ENCODE results near the gene LGR6. TPM values are rescaled to one million over a fixed set of nuclear protein-coding genes. Genes with fewer than 3 reads are reported as not detected.
"Not testable (repeated sequence)": the region's sequence is repeated elsewhere in the genome, so short reads cannot be mapped to it uniquely, and the experiment has no call there.

Gene LGR6
- total and polyA plus RNA-seq, 2 experiments from 2014 or later, result 0.80 to 1.5 TPM

DNA sequence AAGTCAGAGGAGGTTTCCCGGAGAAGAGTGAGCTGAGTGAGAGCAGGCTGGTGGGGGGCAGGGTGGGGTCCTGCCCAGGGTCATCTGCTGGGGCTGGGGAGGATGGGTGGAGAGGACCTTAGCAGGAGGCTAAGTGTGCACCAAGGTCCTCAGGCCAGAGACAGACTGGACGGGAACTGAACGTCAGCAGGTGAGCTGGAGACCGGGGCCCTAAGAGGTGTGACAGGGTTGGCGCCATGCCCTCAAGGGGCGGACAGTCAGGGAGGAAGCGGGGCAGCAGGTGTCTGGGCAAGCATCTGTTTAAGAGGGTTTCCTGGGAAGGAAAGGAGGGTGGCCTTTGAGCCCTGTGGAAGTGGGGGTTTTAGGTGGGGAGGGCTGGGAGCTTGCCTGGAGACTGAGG lies 19.6 kb upstream of the LGR6 start:
- no peaks in the 10 kb centered on the region for H3K27me3 ChIP-seq
- H2AFZ ChIP-seq, result no peak overlapping the region
- no peaks in the 10 kb centered on the region for H4K20me1 ChIP-seq (ENCODE audit: insufficient read depth, poor library complexity, severe bottlenecking)
- no peak for DNase-seq (ENCODE audit: low spot score)
- no peaks in the 10 kb centered on the region for H3K36me3 ChIP-seq (replicated peaks; ENCODE audit: insufficient read depth, low read depth)
- no peaks in the 10 kb centered on the region for H3K4me1 ChIP-seq (ENCODE audit: insufficient read depth)
- no peaks in the 10 kb centered on the region for H3K9me3 ChIP-seq (ENCODE audit: low read depth)
- no peak overlapping the region for H3K4me3 ChIP-seq
- TF ChIP-seq, protein P1, sequence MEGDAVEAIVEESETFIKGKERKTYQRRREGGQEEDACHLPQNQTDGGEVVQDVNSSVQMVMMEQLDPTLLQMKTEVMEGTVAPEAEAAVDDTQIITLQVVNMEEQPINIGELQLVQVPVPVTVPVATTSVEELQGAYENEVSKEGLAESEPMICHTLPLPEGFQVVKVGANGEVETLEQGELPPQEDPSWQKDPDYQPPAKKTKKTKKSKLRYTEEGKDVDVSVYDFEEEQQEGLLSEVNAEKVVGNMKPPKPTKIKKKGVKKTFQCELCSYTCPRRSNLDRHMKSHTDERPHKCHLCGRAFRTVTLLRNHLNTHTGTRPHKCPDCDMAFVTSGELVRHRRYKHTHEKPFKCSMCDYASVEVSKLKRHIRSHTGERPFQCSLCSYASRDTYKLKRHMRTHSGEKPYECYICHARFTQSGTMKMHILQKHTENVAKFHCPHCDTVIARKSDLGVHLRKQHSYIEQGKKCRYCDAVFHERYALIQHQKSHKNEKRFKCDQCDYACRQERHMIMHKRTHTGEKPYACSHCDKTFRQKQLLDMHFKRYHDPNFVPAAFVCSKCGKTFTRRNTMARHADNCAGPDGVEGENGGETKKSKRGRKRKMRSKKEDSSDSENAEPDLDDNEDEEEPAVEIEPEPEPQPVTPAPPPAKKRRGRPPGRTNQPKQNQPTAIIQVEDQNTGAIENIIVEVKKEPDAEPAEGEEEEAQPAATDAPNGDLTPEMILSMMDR (IDR thresholded peaks at IDR 0.05; ENCODE audit: poor library complexity), result no peak
- no peak for TF ChIP-seq EZH2phosphoT487 (IDR thresholded peaks at IDR 0.05; ENCODE audit: low read depth, severe bottlenecking, unreplicated experiment)
- TF ChIP-seq EZH2 (IDR thresholded peaks at IDR 0.05; ENCODE audit: borderline replicate concordance), result no peak
- H3K27ac ChIP-seq, result no peak overlapping the region
- H3K79me2 ChIP-seq, result no peaks in the 10 kb centered on the region
- 81% methylated on average over 7 of the region's 7 CpGs for WGBS (ENCODE audit: low lambda C conversion rate, missing lambda C conversion rate)
- no peaks in the 10 kb centered on the region for H3K9me2 ChIP-seq (replicated peaks; ENCODE audit: insufficient read depth)
- no peak overlapping the region for H3K4me2 ChIP-seq

DNA sequence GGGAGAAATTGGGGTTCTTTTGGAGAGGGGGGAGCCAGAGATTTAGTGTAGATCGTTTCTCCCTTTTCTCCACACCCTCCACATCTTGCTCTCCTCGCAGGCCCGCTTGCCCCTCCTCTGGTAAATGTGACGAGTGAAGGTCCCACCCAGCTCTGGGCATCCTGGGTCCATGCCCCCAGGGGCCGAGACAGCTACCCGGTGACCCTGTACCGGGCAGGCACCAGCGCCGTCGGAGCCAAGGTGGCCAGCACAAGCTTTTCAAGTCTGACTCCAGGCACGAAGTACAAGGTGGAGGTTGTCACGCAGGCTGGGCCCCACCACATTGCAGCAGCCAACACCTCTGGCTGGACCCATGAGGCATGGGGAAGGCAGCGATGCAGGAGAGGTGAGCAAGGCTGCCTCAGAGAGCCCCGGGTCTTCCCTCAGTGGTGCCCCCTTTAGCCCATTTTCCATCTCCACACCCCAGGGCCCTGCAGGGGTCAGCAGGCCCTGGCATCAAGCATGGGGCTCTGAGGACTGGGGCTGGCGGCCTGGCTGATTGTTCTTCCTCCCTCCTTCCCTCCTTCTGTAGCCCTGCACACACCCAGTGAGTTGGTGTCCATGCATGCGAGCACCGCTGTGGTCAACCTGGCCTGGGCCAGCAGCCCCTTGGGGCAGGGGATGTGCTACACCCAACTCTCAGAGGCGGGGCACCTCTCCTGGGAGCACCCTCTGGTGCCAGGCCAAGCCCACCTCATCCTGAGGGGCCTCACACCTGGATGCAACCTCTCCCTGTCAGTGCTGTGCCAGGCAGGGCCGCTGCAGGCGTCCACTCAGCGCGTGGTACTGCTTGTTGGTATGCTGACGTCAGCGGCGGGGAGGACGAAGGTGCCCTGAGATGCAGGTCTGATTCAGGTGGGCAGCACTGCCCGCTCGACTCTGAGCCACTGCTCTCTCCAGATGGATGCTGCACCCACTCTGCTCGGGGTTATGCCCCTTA lies 16.4 kb upstream of the LGR6 start:
- no peaks in the 10 kb centered on the region for H3K36me3 ChIP-seq (replicated peaks; ENCODE audit: insufficient read depth, low read depth)
- WGBS (ENCODE audit: low lambda C conversion rate, missing lambda C conversion rate), result 91% methylated on average over 29 of the region's 29 CpGs
- H3K9me3 ChIP-seq (ENCODE audit: low read depth), result no peaks in the 10 kb centered on the region
- no peak overlapping the region for H3K27ac ChIP-seq
- no peaks in the 10 kb centered on the region for H4K20me1 ChIP-seq (ENCODE audit: insufficient read depth, poor library complexity, severe bottlenecking)
- no peak overlapping the region for H3K4me3 ChIP-seq
- H3K4me1 ChIP-seq (ENCODE audit: insufficient read depth), result no peaks in the 10 kb centered on the region
- TF ChIP-seq EZH2 (IDR thresholded peaks at IDR 0.05; ENCODE audit: borderline replicate concordance) (no peak), EZH2phosphoT487 (IDR thresholded peaks at IDR 0.05; ENCODE audit: low read depth, severe bottlenecking, unreplicated experiment) (no peak)
- TF ChIP-seq, protein P1 (IDR thresholded peaks at IDR 0.05; ENCODE audit: poor library complexity), result no peak
- no peaks in the 10 kb centered on the region for H3K9me2 ChIP-seq (replicated peaks; ENCODE audit: insufficient read depth)
- H2AFZ ChIP-seq, result no peak overlapping the region
- DNase-seq (ENCODE audit: low spot score), result no peak
- H3K79me2 ChIP-seq, result no peaks in the 10 kb centered on the region
- no peaks in the 10 kb centered on the region for H3K27me3 ChIP-seq
- H3K4me2 ChIP-seq, result no peak overlapping the region

DNA sequence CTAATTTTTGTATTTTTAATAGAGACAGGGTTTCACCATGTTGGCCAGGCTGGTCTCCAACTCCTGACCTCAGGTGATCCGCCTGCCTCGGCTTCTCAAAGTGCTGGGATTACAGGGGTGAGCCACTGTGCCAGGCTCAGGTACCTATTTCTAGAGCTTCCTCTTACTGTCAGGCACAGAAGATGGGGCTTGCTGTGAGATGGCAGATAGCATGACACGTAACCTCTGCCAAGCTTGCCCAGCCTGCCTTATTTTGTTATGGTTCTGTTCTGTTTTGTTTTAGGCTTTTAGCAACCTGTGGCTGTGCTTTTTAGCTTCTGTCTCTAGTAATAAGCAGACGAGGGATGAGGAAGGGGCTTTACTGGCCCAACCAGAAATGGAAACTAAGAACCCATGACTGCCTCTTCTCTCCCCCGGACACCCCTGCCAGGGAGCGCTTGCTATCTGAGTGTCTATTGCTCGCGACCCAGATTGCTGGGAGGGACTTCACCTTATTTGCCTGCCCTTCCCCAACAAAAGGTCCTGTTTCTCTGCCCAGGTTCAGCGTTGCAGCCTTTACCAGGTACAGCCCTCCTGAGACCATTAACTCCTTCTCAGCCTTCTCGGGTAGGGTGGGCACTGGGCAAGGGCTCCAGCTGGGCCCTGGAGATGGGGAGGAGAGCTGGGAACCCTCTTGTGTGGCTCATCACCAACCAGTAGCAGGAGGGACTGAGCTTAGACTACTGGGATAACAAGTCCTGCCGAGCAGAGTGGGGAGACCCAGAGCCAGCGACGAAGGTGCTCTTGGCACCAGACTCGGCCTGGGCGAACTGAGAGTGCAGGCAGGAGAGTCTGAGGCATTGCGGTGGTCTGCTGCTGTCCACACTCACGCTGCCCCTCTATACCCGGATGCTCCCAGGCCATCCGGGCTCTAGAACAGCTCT lies 13.5 kb upstream of the LGR6 start:
- Histone ChIP-seq H2AFZ (no peak overlapping the region), H3K4me1 (ENCODE audit: insufficient read depth) (no peaks in the 10 kb centered on the region), H3K9me3 (ENCODE audit: low read depth) (no peaks in the 10 kb centered on the region), H3K27me3 (no peaks in the 10 kb centered on the region), H3K4me3 (no peak overlapping the region), H3K79me2 (no peaks in the 10 kb centered on the region), H4K20me1 (ENCODE audit: insufficient read depth, poor library complexity, severe bottlenecking) (no peaks in the 10 kb centered on the region), H3K4me2 (no peak overlapping the region), H3K27ac (no peak overlapping the region), H3K9me2 (replicated peaks; ENCODE audit: insufficient read depth) (no peaks in the 10 kb centered on the region), H3K36me3 (replicated peaks; ENCODE audit: insufficient read depth, low read depth) (no peaks in the 10 kb centered on the region)
- WGBS (ENCODE audit: low lambda C conversion rate, missing lambda C conversion rate), result 78% methylated on average over 19 of the region's 19 CpGs
- DNase-seq (ENCODE audit: low spot score), result no peak
- TF ChIP-seq EZH2 (IDR thresholded peaks at IDR 0.05; ENCODE audit: borderline replicate concordance) (no peak), EZH2phosphoT487 (IDR thresholded peaks at IDR 0.05; ENCODE audit: low read depth, severe bottlenecking, unreplicated experiment) (no peak)
- TF ChIP-seq, protein P1 (IDR thresholded peaks at IDR 0.05; ENCODE audit: poor library complexity), result no peak

DNA sequence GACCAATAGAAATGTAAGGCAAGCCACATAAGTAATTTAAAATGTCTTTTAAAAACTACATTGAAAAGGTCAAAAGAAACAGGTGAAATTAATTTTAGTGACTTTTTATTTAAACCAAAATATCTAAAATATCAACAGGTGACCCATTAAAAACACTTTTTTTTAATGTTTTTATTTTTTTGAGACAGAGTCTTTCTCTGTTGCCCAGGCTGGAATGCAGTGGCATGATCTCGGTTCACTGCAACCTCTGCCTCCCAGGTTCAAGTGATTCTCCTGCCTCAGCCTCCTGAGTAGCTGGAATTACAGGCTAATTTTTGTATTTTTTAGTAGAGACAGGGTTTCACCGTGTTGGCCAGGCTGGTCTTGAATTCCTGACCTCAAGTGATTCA lies 12.9 kb upstream of the LGR6 start:
- DNase-seq (ENCODE audit: low spot score); H3K9me3 ChIP-seq (ENCODE audit: low read depth); H3K79me2 ChIP-seq; H3K4me2 ChIP-seq; H3K4me1 ChIP-seq (ENCODE audit: insufficient read depth); H3K27ac ChIP-seq; H3K36me3 ChIP-seq (replicated peaks; ENCODE audit: insufficient read depth, low read depth); H4K20me1 ChIP-seq (ENCODE audit: insufficient read depth, poor library complexity, severe bottlenecking); H3K27me3 ChIP-seq; H2AFZ ChIP-seq; H3K4me3 ChIP-seq; H3K9me2 ChIP-seq (replicated peaks; ENCODE audit: insufficient read depth): not testable (repeated sequence)
- WGBS (ENCODE audit: low lambda C conversion rate, missing lambda C conversion rate), result 88% methylated on average over 2 of the region's 2 CpGs

Data from hepatocyte (in vitro differentiated cells).